CD4-positive, alpha-beta T cell treated with Interleukin-10 for 1 hour (primary cell): ENCODE measurements around the gene F2RL1.
"Not testable (repeated sequence)": the region's sequence is repeated elsewhere in the genome, so short reads cannot be mapped to it uniquely, and the experiment has no call there.

Experiments
- DNase-seq: peaks from one replicate; pipeline ENCODE4 v3.0.0-alpha.2; 2020

Gene F2RL1

GRCh38 chr5:76851728-76852369 is 33.0 kb downstream of the F2RL1 start:
- DNase-seq: no peak

- no peak for DNase-seq
Measured at GRCh38 chr5:76852772-76853171, 33.9 kb downstream of the F2RL1 start.

- not testable (repeated sequence) for DNase-seq
Measured at GRCh38 chr5:76853741-76854140, 34.9 kb downstream of the F2RL1 start.

- no peak for DNase-seq
Measured at GRCh38 chr5:76854644-76855043, 35.8 kb downstream of the F2RL1 start.

- DNase-seq: not testable (repeated sequence)
Measured at GRCh38 chr5:76855501-76855900, 36.7 kb downstream of the F2RL1 start.

GRCh38 chr5:76855961-76856360 is 37.1 kb downstream of the F2RL1 start:
- DNase-seq: peak; percentile 52

- DNase-seq: not testable (repeated sequence)
Measured at GRCh38 chr5:76856800-76857199, 38.0 kb downstream of the F2RL1 start.

GRCh38 chr5:76859591-76860247 is 40.9 kb downstream of the F2RL1 start:
- no peak for DNase-seq

- no peak for DNase-seq
Measured at GRCh38 chr5:76861612-76862011, 42.8 kb downstream of the F2RL1 start.

- no peak for DNase-seq
Measured at GRCh38 chr5:76863001-76863400, 44.2 kb downstream of the F2RL1 start.

GRCh38 chr5:76866503-76866902 is 47.7 kb downstream of the F2RL1 start:
- no peak for DNase-seq

GRCh38 chr5:76867038-76867437 is 48.2 kb downstream of the F2RL1 start:
- DNase-seq: no peak

GRCh38 chr5:76867827-76868693 is 49.2 kb downstream of the F2RL1 start:
- peak; percentile 72 for DNase-seq

GRCh38 chr5:76870046-76870445 is 51.2 kb downstream of the F2RL1 start:
- no peak for DNase-seq

- DNase-seq: no peak
Measured at GRCh38 chr5:76874088-76874581, 55.3 kb downstream of the F2RL1 start.
